Epithelial cell of esophagus (primary cell): ENCODE data around the gene C17orf107.

ENCODE experiments used
- DNase-seq: peaks from one replicate; pipeline ENCODE4 v3.0.0; 2010; ENCODE audit warnings: low read depth
- H3K4me3 ChIP-seq: 2 replicates; pipeline ENCODE4 v1.5.1; 2011; ENCODE audit warnings: mild to moderate bottlenecking, low read length, control low read depth
- TF ChIP-seq, protein P1 (sequence below): IDR thresholded peaks from 2 replicates; pipeline ENCODE4 v1.5.1; 2011; ENCODE audit warnings: low read depth, mild to moderate bottlenecking, low read length, control low read depth, inconsistent platforms; ENCODE audit not compliant: insufficient read depth; ENCODE audit errors: missing control alignments

The C17orf107 gene

DNA sequence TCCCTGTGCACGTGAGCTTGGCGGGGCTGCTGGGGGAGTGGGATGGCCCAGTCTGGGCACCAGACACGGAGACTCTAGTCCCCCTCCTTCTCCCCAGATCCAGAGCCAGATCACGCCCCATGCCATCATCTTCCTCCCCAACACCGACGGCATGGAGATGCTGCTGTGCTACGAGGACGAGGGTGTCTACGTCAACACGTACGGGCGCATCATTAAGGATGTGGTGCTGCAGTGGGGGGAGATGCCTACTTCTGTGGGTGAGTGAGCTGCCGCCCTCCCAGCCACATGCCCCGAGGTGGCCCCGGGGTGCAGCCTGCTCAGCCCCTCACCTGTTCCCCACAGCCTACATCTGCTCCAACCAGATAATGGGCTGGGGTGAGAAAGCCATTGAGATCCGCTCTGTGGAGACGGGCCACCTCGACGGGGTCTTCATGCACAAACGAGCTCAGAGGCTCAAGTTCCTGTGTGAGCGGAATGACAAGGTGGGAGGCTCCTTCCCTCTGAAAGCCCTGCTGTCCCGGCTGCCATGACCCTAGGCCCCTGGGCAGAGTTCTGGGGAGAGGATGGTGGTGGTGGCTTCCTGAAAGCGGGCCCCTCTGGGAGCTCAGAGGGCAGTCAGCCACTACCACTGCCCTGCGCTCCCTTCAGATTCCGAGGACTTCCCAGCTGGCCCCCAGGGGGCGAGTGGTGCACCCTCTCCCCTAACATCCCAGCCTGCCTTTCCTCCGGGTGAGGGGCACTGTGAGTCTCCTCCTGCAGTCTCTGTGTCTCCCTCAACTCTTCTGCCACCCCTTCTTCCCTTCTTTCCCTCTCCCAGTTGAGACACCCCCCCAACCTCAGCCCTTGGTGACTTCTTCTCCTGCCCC is 2.8 kb upstream of the C17orf107 start:
- TF ChIP-seq, protein P1, sequence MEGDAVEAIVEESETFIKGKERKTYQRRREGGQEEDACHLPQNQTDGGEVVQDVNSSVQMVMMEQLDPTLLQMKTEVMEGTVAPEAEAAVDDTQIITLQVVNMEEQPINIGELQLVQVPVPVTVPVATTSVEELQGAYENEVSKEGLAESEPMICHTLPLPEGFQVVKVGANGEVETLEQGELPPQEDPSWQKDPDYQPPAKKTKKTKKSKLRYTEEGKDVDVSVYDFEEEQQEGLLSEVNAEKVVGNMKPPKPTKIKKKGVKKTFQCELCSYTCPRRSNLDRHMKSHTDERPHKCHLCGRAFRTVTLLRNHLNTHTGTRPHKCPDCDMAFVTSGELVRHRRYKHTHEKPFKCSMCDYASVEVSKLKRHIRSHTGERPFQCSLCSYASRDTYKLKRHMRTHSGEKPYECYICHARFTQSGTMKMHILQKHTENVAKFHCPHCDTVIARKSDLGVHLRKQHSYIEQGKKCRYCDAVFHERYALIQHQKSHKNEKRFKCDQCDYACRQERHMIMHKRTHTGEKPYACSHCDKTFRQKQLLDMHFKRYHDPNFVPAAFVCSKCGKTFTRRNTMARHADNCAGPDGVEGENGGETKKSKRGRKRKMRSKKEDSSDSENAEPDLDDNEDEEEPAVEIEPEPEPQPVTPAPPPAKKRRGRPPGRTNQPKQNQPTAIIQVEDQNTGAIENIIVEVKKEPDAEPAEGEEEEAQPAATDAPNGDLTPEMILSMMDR, result peak; percentile 5
- no peak for DNase-seq
- H3K4me3 ChIP-seq, result no peak overlapping the region

DNA sequence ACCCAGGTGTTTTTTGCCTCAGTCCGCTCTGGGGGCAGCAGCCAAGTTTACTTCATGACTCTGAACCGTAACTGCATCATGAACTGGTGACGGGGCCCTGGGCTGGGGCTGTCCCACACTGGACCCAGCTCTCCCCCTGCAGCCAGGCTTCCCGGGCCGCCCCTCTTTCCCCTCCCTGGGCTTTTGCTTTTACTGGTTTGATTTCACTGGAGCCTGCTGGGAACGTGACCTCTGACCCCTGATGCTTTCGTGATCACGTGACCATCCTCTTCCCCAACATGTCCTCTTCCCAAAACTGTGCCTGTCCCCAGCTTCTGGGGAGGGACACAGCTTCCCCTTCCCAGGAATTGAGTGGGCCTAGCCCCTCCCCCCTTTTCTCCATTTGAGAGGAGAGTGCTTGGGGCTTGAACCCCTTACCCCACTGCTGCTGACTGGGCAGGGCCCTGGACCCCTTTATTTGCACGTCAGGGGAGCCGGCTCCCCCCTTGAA is 2.1 kb upstream of the C17orf107 start:
- DNase-seq, result no peak
- TF ChIP-seq, protein P1, result no peak
- no peak overlapping the region for H3K4me3 ChIP-seq

- TF ChIP-seq, protein P1, result no peak
- no peak for DNase-seq
- H3K4me3 ChIP-seq, result no peak overlapping the region
These were observed 1.6 kb upstream of the C17orf107 start for GRCh38 chr17:4897785-4898184.

DNA sequence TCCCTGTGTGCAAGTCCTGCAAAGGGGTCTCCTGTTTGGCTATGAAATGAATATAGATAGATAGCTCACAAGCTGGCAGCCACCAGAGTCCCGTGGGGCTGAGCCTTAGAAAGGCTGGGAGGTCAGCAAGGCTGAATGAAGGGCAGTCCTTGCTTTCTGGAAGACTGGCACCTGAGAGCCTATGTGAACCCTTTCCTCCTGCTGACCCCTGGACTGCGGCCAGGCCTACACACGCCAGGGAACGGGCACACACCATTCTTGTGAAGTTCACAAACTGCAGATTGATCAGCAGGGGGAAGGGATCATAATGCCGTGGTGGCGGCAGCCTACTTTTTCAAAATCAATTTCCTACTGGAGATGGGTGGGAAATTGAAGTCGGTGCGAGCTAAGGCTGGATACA is 985 bp upstream of the C17orf107 start:
- TF ChIP-seq, protein P1, result no peak
- H3K4me3 ChIP-seq, result no peak overlapping the region

GRCh38 chr17:4898927-4899326 is 409 bp upstream of the C17orf107 start:
- H3K4me3 ChIP-seq, result no peak overlapping the region
- TF ChIP-seq, protein P1, result no peak
- no peak for DNase-seq

More for the DNA sequence above, 985 bp upstream of the C17orf107 start:
- DNase-seq, result no peak

GRCh38 chr17:4900231-4901107 is 1.1 kb downstream of the C17orf107 start:
- no peak for DNase-seq
- TF ChIP-seq, protein P1, result no peak
- H3K4me3 ChIP-seq, result no peak overlapping the region
